Upper lobe of left lung (tissue), 6 donors: Measurements from ENCODE around the gene RMND5A. TPM values are rescaled to one million over a fixed set of nuclear protein-coding genes. Genes with fewer than 3 reads are reported as not detected.
A peak's percentile ranks its signal among the peaks of the same experiment; 100 is the strongest.

Source experiments
- ATAC-seq, 2 donors: fragments of 200-7000 bp; cut with Tn5 transposase; one replicate each; pipeline ENCODE4 v1.9.1; 2022; ENCODE audit warnings: mild to moderate bottlenecking in 2 of 2, moderate library complexity in 2 of 2; ENCODE audit not compliant: low FRiP score in 2 of 2
- DNase-seq, 2 donors: peaks; one replicate each; pipeline ENCODE4 v3.0.0-alpha.2; 2019 to 2020
- H3K27ac ChIP-seq, 4 donors: fragments of 200-600 bp; sonication (generic); one replicate each; pipeline ENCODE4 v1.5.1; 2016 to 2019
- H3K27me3 ChIP-seq, 4 donors: fragments of 200-600 bp; sonication (generic); one replicate each; pipeline ENCODE4 v1.5.1; 2017 to 2019
- H3K36me3 ChIP-seq, 4 donors: fragments of 200-600 bp; sonication (generic); one replicate each; pipeline ENCODE4 v1.5.1; 2016 to 2019
- H3K4me1 ChIP-seq, 4 donors: fragments of 200-600 bp; sonication (generic); one replicate each; pipeline ENCODE4 v1.5.1; 2018 to 2019
- H3K4me3 ChIP-seq, 4 donors: fragments of 200-600 bp; sonication (generic); one replicate each; pipeline ENCODE4 v1.5.1; 2017 to 2019; ENCODE audit warnings: mild to moderate bottlenecking in 2 of 4, moderate library complexity in 1 of 4
- H3K9me3 ChIP-seq, 4 donors: fragments of 200-600 bp; sonication (generic); one replicate each; pipeline ENCODE4 v1.5.1; 2018 to 2019
- EP300 ChIP-seq, 4 donors: sonication (generic); formaldehyde crosslinking; IDR thresholded peaks; one replicate each; pipeline ENCODE4 v1.5.1; 2017; ENCODE audit warnings: antibody characterized with exemption in 4 of 4, control low read depth in 2 of 4
- POLR2A ChIP-seq, 4 donors: fragments of 450-650 bp; IDR thresholded peaks; one replicate each; pipeline ENCODE4 v1.5.1; 2016 to 2017; ENCODE audit warnings: antibody characterized with exemption in 4 of 4, mild to moderate bottlenecking in 2 of 4
- POLR2AphosphoS5 ChIP-seq, 2 donors: sonication (generic); formaldehyde crosslinking; IDR thresholded peaks; one replicate each; pipeline ENCODE4 v1.5.1; 2017; ENCODE audit warnings: antibody characterized with exemption in 2 of 2
- WGBS, 2 donors: methylation state at CpG; one replicate each; pipeline ENCODE4 v1.1.5; 2017 to 2018; 5-methylcytosine and 5-hydroxymethylcytosine counted together
- total RNA-seq, 6 donors: library from RNA; depleted of rRNA in 4 of 6; stranded (reverse); fragments of >200 nt in 4 of 6; gene quantifications; one replicate each; pipeline versions ENCODE4 v1.1.0 to v1.2.1, GENCODE V29; 2016 to 2021
- TF ChIP-seq, protein P1 (sequence below), 6 experiments: fragments of 450-650 bp in 4 of 6; fragments of 200-600 bp in 2 of 6; sonication (generic) in 2 of 6; IDR thresholded peaks; one replicate each; pipeline ENCODE4 v1.5.1; 2016 to 2019; ENCODE audit warnings: antibody characterized with exemption in 6 of 6
- donor health status: DM: no; HTN: no; CAD: no; lungs with moderate emphysema.
- donor health status: DM: no; HTN: yes; CAD: no; lungs with severe emphysema.

Gene RMND5A
- total RNA-seq, 6 donors from 2014 or later, result 19.9 to 55.3 (median 26.5) TPM

- ATAC-seq, result no peak
- Histone ChIP-seq H3K4me3 (no peak overlapping the region), H3K4me1 (peaks cover 0 to 4% (median 0%) of the 10 kb centered on the region in 4 donors), H3K27me3 (no peaks in the 10 kb centered on the region), H3K27ac (no peak overlapping the region), H3K36me3 (no peaks in the 10 kb centered on the region), H3K9me3 (peaks cover 0 to 3% (median under 1%) of the 10 kb centered on the region in 4 donors)
- 86 to 87% methylated on average over 1 of the region's 1 CpG for WGBS, 2 donors
- TF ChIP-seq POLR2A (IDR thresholded peaks at IDR 0.05) (no peak), EP300 (IDR thresholded peaks at IDR 0.05) (no peak), POLR2AphosphoS5 (IDR thresholded peaks at IDR 0.05) (no peak)
- TF ChIP-seq, protein P1, sequence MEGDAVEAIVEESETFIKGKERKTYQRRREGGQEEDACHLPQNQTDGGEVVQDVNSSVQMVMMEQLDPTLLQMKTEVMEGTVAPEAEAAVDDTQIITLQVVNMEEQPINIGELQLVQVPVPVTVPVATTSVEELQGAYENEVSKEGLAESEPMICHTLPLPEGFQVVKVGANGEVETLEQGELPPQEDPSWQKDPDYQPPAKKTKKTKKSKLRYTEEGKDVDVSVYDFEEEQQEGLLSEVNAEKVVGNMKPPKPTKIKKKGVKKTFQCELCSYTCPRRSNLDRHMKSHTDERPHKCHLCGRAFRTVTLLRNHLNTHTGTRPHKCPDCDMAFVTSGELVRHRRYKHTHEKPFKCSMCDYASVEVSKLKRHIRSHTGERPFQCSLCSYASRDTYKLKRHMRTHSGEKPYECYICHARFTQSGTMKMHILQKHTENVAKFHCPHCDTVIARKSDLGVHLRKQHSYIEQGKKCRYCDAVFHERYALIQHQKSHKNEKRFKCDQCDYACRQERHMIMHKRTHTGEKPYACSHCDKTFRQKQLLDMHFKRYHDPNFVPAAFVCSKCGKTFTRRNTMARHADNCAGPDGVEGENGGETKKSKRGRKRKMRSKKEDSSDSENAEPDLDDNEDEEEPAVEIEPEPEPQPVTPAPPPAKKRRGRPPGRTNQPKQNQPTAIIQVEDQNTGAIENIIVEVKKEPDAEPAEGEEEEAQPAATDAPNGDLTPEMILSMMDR (IDR thresholded peaks at IDR 0.05), result no peak
- no peak for DNase-seq
Measured at GRCh38 chr2:86700690-86701089, 19.4 kb upstream of the RMND5A start.

DNA sequence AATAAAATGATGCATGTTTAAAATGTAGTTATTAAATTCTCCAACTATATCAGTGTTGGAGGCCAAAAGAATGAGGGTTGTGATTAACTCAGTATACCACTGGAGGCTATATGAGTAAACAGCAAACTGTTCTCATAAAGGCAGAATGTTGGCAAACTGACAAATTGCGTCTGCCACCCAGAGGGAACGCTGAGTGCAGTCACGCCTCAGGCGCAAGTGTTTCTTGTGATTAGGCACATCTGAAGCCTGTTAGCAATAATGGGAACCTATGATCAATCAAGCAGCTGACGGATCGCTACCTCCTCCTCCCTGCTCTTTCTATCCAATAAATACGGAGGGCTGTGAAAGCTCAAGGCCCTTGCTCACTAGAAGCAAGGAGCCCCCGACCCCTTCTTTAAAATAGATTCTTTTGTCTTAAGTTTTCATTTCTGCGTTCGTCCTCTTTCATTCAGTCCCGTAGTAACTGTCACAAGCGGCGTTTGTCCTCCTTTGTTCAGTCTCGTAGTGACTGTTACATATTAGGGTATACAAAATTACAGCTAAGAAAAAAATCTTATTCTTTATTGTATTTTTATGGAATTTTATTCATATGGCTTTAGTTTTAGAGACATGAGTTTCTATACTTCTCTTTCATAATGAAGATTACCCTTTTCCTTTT, 16.3 kb upstream of the RMND5A start:
- Histone ChIP-seq H3K36me3 (no peaks in the 10 kb centered on the region), H3K4me3 (no peak overlapping the region), H3K27ac (no peak overlapping the region), H3K4me1 (peaks cover 0 to 4% (median 0%) of the 10 kb centered on the region in 4 donors), H3K9me3 (no peaks in the 10 kb centered on the region), H3K27me3 (no peaks in the 10 kb centered on the region)
- ATAC-seq (no peak), DNase-seq (no peak)
- WGBS, 2 donors, result 71 to 75% methylated on average over 14 of the region's 14 CpGs
- no peak for TF ChIP-seq EP300 (IDR thresholded peaks at IDR 0.05)
- TF ChIP-seq, protein P1 (IDR thresholded peaks at IDR 0.05), result no peak
- no peak for TF ChIP-seq POLR2A (IDR thresholded peaks at IDR 0.05)
- no peak for TF ChIP-seq POLR2AphosphoS5 (IDR thresholded peaks at IDR 0.05)

DNA sequence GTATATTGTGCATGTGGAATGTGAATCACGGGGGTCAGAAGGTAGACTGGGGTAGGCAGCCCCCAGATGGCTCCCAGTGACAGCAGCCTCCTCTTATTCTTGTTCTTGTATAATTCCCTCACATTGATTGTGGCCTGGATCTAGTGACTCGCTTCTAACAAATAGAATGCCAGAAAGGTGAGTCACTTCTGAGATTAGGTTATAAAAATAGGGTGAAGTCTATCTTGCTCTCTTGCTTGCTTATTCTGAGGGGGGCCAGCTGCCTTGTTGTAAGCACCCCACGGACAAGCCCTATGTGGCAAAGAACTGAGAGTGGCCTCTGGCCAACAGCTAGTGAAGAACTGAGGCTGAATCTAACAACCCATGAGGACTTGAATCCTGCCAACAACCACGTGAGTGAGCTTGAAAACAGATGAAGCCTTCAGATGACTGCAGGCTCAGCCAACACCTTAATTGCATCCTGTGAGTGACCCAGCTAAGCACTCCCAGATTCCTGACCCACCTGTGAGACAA, 15.6 kb upstream of the RMND5A start:
- Histone ChIP-seq H3K27ac (no peak overlapping the region), H3K36me3 (no peaks in the 10 kb centered on the region), H3K4me3 (no peak overlapping the region), H3K27me3 (no peaks in the 10 kb centered on the region), H3K9me3 (no peaks in the 10 kb centered on the region), H3K4me1 (peaks cover 0 to 4% (median 0%) of the 10 kb centered on the region in 4 donors)
- ATAC-seq, result peak; percentile 45 to 68
- 56 to 70% methylated on average over 4 of the region's 4 CpGs for WGBS, 2 donors
- DNase-seq, result no peak
- TF ChIP-seq, protein P1 (IDR thresholded peaks at IDR 0.05), result no peak
- TF ChIP-seq POLR2A (IDR thresholded peaks at IDR 0.05), result no peak
- no peak for TF ChIP-seq POLR2AphosphoS5 (IDR thresholded peaks at IDR 0.05)
- no peak for TF ChIP-seq EP300 (IDR thresholded peaks at IDR 0.05)

DNA sequence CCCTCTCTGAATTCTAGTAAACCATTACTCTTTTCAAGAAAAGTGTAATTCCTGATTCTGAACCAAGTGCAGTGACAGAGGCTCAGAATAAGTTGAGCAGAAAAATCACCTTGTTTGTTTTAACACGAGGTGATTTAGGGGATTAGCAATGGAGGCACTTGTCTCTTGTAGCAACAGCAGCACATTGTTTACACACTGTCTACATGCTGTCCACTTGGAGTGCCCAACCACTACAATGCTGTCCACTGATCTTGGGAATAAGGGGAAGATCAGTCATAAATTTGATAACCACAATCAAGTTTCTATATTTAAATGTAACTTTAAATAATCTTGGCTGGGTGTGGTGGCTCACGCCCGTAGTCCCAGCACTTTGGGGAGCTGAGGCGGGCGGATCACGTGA, 13.9 kb upstream of the RMND5A start:
- no peak overlapping the region for H3K27ac ChIP-seq

More for the DNA sequence above, 13.9 kb upstream of the RMND5A start:
- WGBS, 2 donors, result 90 to 91% methylated on average over 6 of the region's 6 CpGs
- no peak for ATAC-seq
- peaks cover 0 to 4% (median 0%) of the 10 kb centered on the region in 4 donors for H3K4me1 ChIP-seq
- H3K4me3 ChIP-seq, result no peak overlapping the region
- TF ChIP-seq POLR2AphosphoS5 (IDR thresholded peaks at IDR 0.05) (no peak), POLR2A (IDR thresholded peaks at IDR 0.05) (no peak), EP300 (IDR thresholded peaks at IDR 0.05) (no peak)
- TF ChIP-seq, protein P1 (IDR thresholded peaks at IDR 0.05), result no peak
- no peaks in the 10 kb centered on the region for H3K36me3 ChIP-seq
- peak in 1 of 2 donors; percentile 25 for DNase-seq
- no peaks in the 10 kb centered on the region for H3K9me3 ChIP-seq
- H3K27me3 ChIP-seq, result no peaks in the 10 kb centered on the region
